ENCODE data around the gene NRIP1.

DNA sequence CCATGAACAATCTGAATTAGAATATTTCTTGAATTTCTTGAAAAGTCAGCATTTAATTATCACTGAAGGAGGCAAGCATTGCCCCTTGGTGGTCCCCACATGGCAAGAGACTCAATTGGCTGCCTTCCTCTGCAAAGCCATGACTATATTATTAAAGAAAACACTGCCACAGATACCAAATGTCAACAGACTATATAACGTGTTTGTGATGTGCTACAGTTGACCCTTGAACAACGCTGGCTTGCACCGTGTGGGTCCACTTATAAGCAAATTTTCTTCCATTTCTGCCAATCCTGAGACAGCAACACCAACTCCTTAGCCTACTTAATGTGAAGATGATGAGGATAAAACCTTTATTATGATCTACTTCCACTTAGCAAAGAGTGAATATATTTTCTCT lies 66.5 kb downstream of the NRIP1 start:
- TF ChIP-seq USF2 (CRISPR knock-in tag; IDR thresholded peaks at IDR 0.05) (no peak), ZBTB7A (IDR thresholded peaks at IDR 0.05; ENCODE audit: borderline replicate concordance, control insufficient read depth, low read depth, low read length) (no peak), TARDBP (IDR thresholded peaks at IDR 0.05) (no peak), HNRNPL (IDR thresholded peaks at IDR 0.05; ENCODE audit: low read depth, low read length) (no peak), YBX1 (IDR thresholded peaks at IDR 0.05) (no peak)
- TF ChIP-seq, protein P1, sequence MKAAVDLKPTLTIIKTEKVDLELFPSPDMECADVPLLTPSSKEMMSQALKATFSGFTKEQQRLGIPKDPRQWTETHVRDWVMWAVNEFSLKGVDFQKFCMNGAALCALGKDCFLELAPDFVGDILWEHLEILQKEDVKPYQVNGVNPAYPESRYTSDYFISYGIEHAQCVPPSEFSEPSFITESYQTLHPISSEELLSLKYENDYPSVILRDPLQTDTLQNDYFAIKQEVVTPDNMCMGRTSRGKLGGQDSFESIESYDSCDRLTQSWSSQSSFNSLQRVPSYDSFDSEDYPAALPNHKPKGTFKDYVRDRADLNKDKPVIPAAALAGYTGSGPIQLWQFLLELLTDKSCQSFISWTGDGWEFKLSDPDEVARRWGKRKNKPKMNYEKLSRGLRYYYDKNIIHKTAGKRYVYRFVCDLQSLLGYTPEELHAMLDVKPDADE (conservative IDR thresholded peaks at IDR 0.05; ENCODE audit: control insufficient read depth, low read depth, low read length), result no peak
- TF ChIP-seq, protein P2, sequence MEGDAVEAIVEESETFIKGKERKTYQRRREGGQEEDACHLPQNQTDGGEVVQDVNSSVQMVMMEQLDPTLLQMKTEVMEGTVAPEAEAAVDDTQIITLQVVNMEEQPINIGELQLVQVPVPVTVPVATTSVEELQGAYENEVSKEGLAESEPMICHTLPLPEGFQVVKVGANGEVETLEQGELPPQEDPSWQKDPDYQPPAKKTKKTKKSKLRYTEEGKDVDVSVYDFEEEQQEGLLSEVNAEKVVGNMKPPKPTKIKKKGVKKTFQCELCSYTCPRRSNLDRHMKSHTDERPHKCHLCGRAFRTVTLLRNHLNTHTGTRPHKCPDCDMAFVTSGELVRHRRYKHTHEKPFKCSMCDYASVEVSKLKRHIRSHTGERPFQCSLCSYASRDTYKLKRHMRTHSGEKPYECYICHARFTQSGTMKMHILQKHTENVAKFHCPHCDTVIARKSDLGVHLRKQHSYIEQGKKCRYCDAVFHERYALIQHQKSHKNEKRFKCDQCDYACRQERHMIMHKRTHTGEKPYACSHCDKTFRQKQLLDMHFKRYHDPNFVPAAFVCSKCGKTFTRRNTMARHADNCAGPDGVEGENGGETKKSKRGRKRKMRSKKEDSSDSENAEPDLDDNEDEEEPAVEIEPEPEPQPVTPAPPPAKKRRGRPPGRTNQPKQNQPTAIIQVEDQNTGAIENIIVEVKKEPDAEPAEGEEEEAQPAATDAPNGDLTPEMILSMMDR (IDR thresholded peaks at IDR 0.05 in 2 of 3, conservative IDR thresholded peaks at IDR 0.05 in 1 of 3; ENCODE audit: insufficient read depth in 2 of 3, low read depth in 1 of 3, low read length in 3 of 3), result no peak

Measured in K562 (cell line).